Osteocyte (in vitro differentiated cells): Measurements from ENCODE around the gene UBN1. TPM values are rescaled to one million over a fixed set of nuclear protein-coding genes. Genes with fewer than 3 reads are reported as not detected.

Experiments
- DNase-seq: peaks from one replicate; pipeline ENCODE4 v3.0.0; 2021; ENCODE audit warnings: mixed read lengths; ENCODE audit not compliant: unreplicated experiment; ENCODE audit errors: extremely low spot score
- H3K27ac Mint-ChIP-seq: one replicate; pipeline ENCODE4 v1.8.0; 2021; ENCODE audit warnings: mild to moderate bottlenecking, mixed read lengths; ENCODE audit not compliant: unreplicated experiment
- H3K27me3 Mint-ChIP-seq: one replicate; pipeline ENCODE4 v1.8.0; 2021; ENCODE audit warnings: mixed read lengths; ENCODE audit not compliant: unreplicated experiment
- H3K36me3 Mint-ChIP-seq: one replicate; pipeline ENCODE4 v1.8.0; 2021; ENCODE audit warnings: mixed read lengths; ENCODE audit not compliant: unreplicated experiment
- H3K4me1 Mint-ChIP-seq: one replicate; pipeline ENCODE4 v1.8.0; 2021; ENCODE audit warnings: mixed read lengths; ENCODE audit not compliant: unreplicated experiment
- H3K4me3 Mint-ChIP-seq: one replicate; pipeline ENCODE4 v1.8.0; 2021; ENCODE audit warnings: mild to moderate bottlenecking, moderate library complexity, mixed read lengths; ENCODE audit not compliant: unreplicated experiment
- H3K9me3 Mint-ChIP-seq: one replicate; pipeline ENCODE4 v1.8.0; 2021; ENCODE audit warnings: mixed read lengths; ENCODE audit not compliant: unreplicated experiment
- total RNA-seq: library from RNA; stranded (reverse); gene quantifications from 2 replicates; pipeline ENCODE4 v1.2.1, GENCODE V29; 2021
- TF ChIP-seq, protein P1 (sequence below): fragments of 200-600 bp; sonication (generic); IDR thresholded peaks from 2 replicates; pipeline ENCODE4 v1.5.0; 2021; ENCODE audit warnings: antibody characterized with exemption, mild to moderate bottlenecking, moderate library complexity

UBN1 gene
- total RNA-seq, 1 donor from 2014 or later, result 50.8 TPM

DNA sequence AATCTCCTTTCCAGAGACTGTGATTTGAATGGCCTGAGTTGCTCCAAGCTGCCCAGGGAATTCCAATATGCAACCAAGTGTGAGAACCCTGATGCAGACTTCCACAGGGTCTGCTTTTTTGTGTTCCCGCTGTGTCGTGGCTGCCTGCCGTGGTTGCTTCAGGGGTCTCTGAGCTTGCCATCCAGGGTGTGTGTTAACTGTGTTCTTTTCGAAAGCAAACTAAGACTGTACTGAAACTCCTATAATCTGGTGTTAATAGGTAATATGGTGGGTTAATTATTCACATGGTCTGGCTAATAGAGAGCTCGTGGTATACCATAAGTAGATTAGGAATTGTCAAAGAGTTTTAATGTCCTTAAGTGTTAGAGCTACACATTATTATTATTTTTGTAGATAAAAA lies 20.7 kb downstream of the UBN1 start:
- TF ChIP-seq, protein P1, sequence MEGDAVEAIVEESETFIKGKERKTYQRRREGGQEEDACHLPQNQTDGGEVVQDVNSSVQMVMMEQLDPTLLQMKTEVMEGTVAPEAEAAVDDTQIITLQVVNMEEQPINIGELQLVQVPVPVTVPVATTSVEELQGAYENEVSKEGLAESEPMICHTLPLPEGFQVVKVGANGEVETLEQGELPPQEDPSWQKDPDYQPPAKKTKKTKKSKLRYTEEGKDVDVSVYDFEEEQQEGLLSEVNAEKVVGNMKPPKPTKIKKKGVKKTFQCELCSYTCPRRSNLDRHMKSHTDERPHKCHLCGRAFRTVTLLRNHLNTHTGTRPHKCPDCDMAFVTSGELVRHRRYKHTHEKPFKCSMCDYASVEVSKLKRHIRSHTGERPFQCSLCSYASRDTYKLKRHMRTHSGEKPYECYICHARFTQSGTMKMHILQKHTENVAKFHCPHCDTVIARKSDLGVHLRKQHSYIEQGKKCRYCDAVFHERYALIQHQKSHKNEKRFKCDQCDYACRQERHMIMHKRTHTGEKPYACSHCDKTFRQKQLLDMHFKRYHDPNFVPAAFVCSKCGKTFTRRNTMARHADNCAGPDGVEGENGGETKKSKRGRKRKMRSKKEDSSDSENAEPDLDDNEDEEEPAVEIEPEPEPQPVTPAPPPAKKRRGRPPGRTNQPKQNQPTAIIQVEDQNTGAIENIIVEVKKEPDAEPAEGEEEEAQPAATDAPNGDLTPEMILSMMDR, result no peak
- no peak overlapping the region for H3K27ac Mint-ChIP-seq
- no peak for DNase-seq
- no peaks in the 10 kb centered on the region for H3K9me3 Mint-ChIP-seq
- H3K27me3 Mint-ChIP-seq, result no peaks in the 10 kb centered on the region
- H3K4me1 Mint-ChIP-seq, result peaks cover 5% of the 10 kb centered on the region
- peaks cover 41% of the 10 kb centered on the region for H3K36me3 Mint-ChIP-seq
- H3K4me3 Mint-ChIP-seq, result no peak overlapping the region

DNA sequence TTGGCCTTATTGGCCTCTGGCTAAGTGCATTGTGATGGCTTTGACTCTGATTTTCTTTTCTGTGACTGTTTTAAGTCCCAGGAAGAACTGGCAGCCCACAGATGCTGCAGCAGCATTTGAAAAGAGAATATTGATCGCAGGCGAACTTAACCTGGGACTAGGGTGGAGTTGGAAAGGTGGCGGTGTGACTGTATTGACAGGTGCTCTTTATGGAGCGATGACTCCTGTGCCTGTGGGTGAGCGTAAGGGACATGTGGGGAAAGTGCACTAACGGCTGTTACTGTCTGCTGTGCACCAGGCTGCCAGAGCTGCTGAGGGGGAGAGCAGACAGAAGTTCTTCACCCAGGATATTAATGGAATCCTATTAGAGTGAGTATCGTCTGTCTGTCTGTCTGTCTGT lies 21.3 kb downstream of the UBN1 start:
- no peak overlapping the region for H3K4me3 Mint-ChIP-seq
- TF ChIP-seq, protein P1, result no peak
- no peaks in the 10 kb centered on the region for H3K27me3 Mint-ChIP-seq
- H3K4me1 Mint-ChIP-seq, result peaks cover 4% of the 10 kb centered on the region
- no peak for DNase-seq
- H3K27ac Mint-ChIP-seq, result no peak overlapping the region
- H3K9me3 Mint-ChIP-seq, result no peaks in the 10 kb centered on the region
- peaks cover 44% of the 10 kb centered on the region for H3K36me3 Mint-ChIP-seq

DNA sequence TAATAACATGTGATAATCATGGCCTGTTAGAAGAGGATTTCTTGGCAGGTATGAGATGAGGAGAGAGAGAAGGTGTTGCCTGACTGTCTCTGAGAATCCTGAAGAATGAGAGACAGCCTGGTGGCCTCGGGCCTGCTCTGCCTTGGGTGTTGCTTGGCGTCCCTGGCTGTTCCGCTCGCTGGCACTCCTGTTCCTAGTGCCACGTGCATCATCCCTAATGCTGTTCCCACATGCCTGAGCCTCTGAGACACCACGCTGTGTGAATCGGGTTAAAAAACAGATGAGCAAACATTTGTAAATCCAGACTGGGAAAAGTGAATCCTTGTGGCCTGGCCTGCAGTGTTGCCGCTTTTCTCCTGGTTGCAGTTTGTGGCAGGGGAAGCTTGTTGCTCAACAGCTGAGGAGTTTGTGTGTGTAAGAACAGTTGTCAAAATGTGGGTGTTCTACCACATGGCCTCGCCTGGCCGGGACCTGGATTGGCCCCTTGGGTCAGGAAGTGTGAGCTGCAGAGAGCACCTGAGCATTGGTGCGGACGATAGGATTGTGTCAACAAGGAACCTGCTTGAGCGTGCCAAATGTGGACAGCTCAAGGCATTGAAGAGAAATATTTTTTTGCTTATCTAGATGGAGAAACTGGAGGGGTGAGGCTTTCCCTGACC lies 22.0 kb downstream of the UBN1 start:
- H3K36me3 Mint-ChIP-seq, result peaks cover 44% of the 10 kb centered on the region
- TF ChIP-seq, protein P1, result no peak
- H3K9me3 Mint-ChIP-seq, result no peaks in the 10 kb centered on the region
- H3K27me3 Mint-ChIP-seq, result no peaks in the 10 kb centered on the region
- H3K27ac Mint-ChIP-seq, result no peak overlapping the region
- H3K4me1 Mint-ChIP-seq, result peaks cover 2% of the 10 kb centered on the region
- DNase-seq, result no peak
- H3K4me3 Mint-ChIP-seq, result no peak overlapping the region

DNA sequence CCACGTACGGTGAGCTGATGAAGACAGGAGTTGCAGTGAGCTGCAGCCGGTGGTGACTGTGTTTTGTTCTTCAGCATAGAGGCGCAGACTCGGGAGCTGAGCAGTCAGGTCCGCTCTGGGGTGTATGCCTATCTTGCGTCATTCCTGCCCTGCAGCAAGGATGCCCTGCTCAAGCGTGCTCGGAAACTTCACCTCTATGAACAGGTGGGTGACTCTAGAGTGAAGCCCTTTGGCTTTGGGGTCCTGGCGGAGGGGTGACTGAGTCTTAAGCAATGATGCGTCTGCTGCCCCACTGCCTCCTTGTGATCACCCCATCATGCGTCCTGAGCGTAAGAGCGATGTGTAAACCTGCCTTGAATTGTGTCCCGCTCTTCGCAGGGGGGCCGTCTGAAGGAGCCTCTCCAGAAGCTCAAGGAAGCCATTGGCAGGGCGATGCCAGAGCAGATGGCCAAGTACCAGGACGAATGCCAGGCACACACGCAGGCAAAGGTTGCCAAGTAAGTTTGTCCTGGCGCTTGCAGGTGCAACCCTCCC lies 22.9 kb downstream of the UBN1 start:
- H3K4me1 Mint-ChIP-seq, result peaks cover 2% of the 10 kb centered on the region
- H3K27ac Mint-ChIP-seq, result no peak overlapping the region
- H3K9me3 Mint-ChIP-seq, result no peaks in the 10 kb centered on the region
- no peak for DNase-seq
- TF ChIP-seq, protein P1, result no peak
- no peaks in the 10 kb centered on the region for H3K27me3 Mint-ChIP-seq
- no peak overlapping the region for H3K4me3 Mint-ChIP-seq
- peaks cover 45% of the 10 kb centered on the region for H3K36me3 Mint-ChIP-seq

DNA sequence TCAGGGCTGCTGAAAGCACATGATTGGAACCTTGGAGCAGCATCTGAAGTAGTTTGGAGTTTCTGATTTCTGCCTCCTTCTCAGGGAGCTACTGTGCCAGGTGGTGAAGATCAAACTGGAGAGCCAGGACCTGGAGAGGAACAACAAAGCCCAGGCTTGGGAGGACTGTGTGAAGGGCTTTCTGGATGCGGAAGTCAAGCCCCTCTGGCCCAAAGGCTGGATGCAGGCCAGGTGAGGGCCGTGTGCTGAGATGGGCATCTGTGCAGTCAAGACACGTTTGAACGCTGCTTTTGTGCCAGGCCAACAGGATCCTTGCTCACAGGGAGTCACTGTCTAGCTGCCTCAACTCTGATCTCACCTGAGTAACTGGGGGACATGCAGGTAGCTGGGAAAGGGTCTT lies 23.8 kb downstream of the UBN1 start:
- no peak for DNase-seq
- TF ChIP-seq, protein P1, result no peak
- Mint-ChIP-seq H3K4me1 (peaks cover 2% of the 10 kb centered on the region), H3K27me3 (no peaks in the 10 kb centered on the region), H3K9me3 (no peaks in the 10 kb centered on the region), H3K36me3 (peaks cover 50% of the 10 kb centered on the region), H3K4me3 (no peak overlapping the region), H3K27ac (no peak overlapping the region)
